Kidney (tissue), 14 donors: ENCODE results near the gene SH3BP4. TPM values are rescaled to one million over a fixed set of nuclear protein-coding genes. Genes with fewer than 3 reads are reported as not detected.

Experiments
- DNase-seq, 5 donors: peaks; one replicate each; pipeline ENCODE4 v3.0.0-alpha.2; 2013 to 2020
- FAIRE-seq: peaks from 2 replicates; lab custom pipeline; 2012; peaks lifted over from hg19 to GRCh38; lab: Jason Lieb, UNC
- H3K27ac ChIP-seq, 2 donors: one replicate each; pipeline ENCODE4 v1.7.0; 2013; ENCODE audit warnings: low read depth in 2 of 2, low read length in 2 of 2, inconsistent platforms in 1 of 2
- H3K27me3 ChIP-seq: one replicate; pipeline ENCODE4 v1.7.1; 2013; ENCODE audit warnings: low read length, inconsistent platforms; ENCODE audit not compliant: control insufficient read depth, insufficient read depth
- H3K36me3 ChIP-seq, 3 donors: one replicate each; pipeline versions ENCODE4 v1.7.0 to v1.7.1; 2013; ENCODE audit warnings: low read length in 3 of 3, control low read depth in 1 of 3, inconsistent platforms in 1 of 3; ENCODE audit not compliant: insufficient read depth in 3 of 3, control insufficient read depth in 2 of 3
- H3K4me1 ChIP-seq, 3 donors: one replicate each; pipeline versions ENCODE4 v1.7.0 to v1.7.1; 2013; ENCODE audit warnings: low read length in 3 of 3, inconsistent platforms in 1 of 3, low read depth in 1 of 3; ENCODE audit not compliant: control insufficient read depth in 2 of 3, insufficient read depth in 2 of 3
- H3K4me3 ChIP-seq, 3 donors: one replicate each; pipeline versions ENCODE4 v1.7.0 to v1.8.1; 2013; ENCODE audit warnings: low read length in 3 of 3, control low read depth in 1 of 3, inconsistent platforms in 1 of 3
- H3K9ac ChIP-seq, 3 donors: one replicate each; pipeline versions ENCODE4 v1.7.0 to v1.7.1; 2013; ENCODE audit warnings: low read length in 3 of 3, control low read depth in 1 of 3, inconsistent platforms in 1 of 3
- H3K9me3 ChIP-seq, 3 donors: one replicate each; pipeline versions ENCODE4 v1.7.0 to v1.7.1; 2013; ENCODE audit warnings: low read length in 3 of 3, control low read depth in 1 of 3, inconsistent platforms in 1 of 3; ENCODE audit not compliant: control insufficient read depth in 2 of 3, insufficient read depth in 1 of 3
- intact Hi-C: fragments of 100-400 bp; cut with DNase I; formaldehyde crosslinking; loops from one replicate; pipeline ENCODE4 v1.11.1; 2022
- polyA plus RNA-seq: library from polyadenylated mRNA; stranded (reverse); fragments of 350-450 nt; fragmentation: Illumina TruSeq; extraction: RNeasy Lipid Tissue Mini Kit (QIAGEN cat#74804); gene quantifications from one replicate; pipeline ENCODE4 v1.2.3, GENCODE V29; 2014; ENCODE audit warnings: low read depth, low replicate concordance; ENCODE audit not compliant: insufficient read depth
- total RNA-seq: library from RNA; stranded (reverse); fragmentation: NEBNext Ultra II Directional; extraction: Animal tissue kit (Norgen Biotek cat#: 25700); gene quantifications from one replicate; pipeline ENCODE4 v1.2.1, GENCODE V29; 2021
- TF ChIP-seq, protein P1 (sequence below): IDR thresholded peaks from 3 replicates; pipeline ENCODE4 v1.5.1; 2012; ENCODE audit warnings: mild to moderate bottlenecking, moderate library complexity, borderline replicate concordance; ENCODE audit not compliant: insufficient read depth; ENCODE audit errors: extremely low read depth
- donor health status: control.
- donor health status: control.
- donor health status: control.
- donor health status: control.
- donor health status: control.
- donor health status: DM: yes; HTN: yes; CAD: no.
- donor health status: Normal renal cell carcinoma (clear cell type).

Gene SH3BP4
- total and polyA plus RNA-seq, 2 donors from 2014 or later = 20.0 to 52.9 TPM

DNA sequence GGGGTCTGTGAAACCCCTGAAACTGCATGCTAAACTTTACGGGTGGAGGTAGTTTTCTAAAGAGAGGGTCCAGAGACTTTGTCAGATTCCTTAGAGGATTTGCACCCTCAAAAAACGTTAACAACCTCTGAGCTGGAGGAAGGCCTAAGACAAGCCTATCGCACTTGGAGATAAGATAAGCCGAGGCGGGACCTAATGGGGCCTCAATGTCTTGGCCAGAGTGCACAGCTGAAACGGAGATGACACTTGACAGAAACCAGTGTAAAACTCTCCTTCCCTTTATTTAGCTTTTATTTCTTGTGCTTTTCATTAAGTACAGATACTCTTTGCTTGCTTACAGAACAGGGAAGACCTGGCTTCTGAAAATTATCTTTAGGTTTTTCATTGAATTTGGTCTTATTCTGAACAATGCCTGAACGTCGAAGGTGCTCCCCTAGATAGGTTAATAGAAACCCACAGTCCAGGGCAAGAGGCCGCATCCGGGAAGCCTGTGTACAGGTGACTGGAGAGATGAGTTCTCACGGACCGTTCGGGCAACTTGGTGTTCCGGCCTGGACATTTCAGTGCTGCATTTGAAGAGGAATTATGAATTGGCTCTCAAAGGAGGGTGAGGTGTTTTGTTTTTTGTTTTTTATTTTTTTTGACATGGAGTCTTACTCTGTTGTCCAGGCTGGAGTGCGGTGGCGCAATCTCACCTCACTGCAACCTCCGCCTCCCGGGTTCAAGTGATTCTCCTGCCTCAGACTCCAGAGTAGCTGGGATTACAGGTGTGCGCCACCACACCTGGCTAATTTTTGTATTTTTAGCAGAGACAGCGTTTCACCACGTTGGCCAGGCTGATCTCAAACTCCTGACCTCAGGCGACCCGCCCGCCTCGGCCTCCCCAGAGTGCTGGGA is 49.7 kb downstream of the SH3BP4 start:
- DNase-seq (peak in 1 of 5 donors; percentile 39), FAIRE-seq (no peak)
- H3K4me3 ChIP-seq = no peak overlapping the region
- H3K27ac ChIP-seq = no peak overlapping the region
- H3K9me3 ChIP-seq = no peaks in the 10 kb centered on the region
- peaks cover 0 to 3% (median 0%) of the 10 kb centered on the region in 3 donors for H3K36me3 ChIP-seq
- intact Hi-C loops = no loop called here
- H3K4me1 ChIP-seq = peaks cover 0 to 20% (median 8%) of the 10 kb centered on the region in 3 donors
- no peaks in the 10 kb centered on the region for H3K27me3 ChIP-seq
- TF ChIP-seq, protein P1, sequence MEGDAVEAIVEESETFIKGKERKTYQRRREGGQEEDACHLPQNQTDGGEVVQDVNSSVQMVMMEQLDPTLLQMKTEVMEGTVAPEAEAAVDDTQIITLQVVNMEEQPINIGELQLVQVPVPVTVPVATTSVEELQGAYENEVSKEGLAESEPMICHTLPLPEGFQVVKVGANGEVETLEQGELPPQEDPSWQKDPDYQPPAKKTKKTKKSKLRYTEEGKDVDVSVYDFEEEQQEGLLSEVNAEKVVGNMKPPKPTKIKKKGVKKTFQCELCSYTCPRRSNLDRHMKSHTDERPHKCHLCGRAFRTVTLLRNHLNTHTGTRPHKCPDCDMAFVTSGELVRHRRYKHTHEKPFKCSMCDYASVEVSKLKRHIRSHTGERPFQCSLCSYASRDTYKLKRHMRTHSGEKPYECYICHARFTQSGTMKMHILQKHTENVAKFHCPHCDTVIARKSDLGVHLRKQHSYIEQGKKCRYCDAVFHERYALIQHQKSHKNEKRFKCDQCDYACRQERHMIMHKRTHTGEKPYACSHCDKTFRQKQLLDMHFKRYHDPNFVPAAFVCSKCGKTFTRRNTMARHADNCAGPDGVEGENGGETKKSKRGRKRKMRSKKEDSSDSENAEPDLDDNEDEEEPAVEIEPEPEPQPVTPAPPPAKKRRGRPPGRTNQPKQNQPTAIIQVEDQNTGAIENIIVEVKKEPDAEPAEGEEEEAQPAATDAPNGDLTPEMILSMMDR = no peak
- H3K9ac ChIP-seq = no peak overlapping the region

DNA sequence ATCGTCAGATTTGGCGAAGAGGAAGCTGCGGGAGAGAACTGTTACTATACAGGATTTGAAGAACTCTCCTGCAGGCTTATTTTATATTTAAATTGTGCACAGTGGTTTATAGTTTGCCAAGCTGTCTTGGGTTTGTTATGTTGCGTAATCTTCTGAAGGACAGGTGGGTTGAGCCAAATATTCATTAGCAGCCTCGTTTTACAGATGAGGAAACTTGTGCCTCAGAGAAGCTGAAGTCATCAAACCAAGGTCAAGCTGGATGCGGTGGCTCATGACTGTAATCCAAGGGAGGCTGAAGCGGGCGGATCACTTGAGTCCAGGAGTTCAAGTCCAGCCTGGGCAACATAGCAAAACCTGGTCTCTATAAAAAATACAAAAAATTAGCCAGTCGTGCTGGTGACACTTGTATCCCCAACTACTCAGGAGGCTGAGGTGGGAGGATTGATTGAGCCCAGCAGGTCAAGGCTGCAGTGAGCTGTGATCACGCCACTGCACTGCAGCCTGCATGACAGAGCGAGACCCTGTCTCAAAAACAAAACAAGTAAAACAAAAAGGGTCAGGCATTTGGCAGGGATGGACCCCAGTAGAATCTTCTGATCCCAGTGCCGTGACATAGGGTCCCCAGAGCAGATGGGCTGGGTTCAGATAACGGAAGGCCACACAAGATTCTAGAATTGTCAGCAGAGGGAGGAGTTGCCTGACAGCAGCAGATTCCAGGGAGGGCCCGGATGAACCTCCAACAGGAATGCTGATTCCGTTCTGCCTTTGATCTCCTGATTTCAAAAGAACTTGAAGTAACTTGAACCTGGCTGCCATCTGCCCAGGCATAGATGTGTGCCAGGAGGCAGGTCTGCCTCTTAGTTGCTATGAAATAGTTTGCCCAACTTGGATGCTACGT is 50.6 kb downstream of the SH3BP4 start:
- H3K9me3 ChIP-seq = no peaks in the 10 kb centered on the region
- H3K4me3 ChIP-seq = no peak overlapping the region
- intact Hi-C loops = no loop called here
- no peaks in the 10 kb centered on the region for H3K27me3 ChIP-seq
- no peaks in the 10 kb centered on the region for H3K36me3 ChIP-seq
- DNase-seq = peak in 2 of 5 donors; percentile 31 to 58
- TF ChIP-seq, protein P1 = no peak
- H3K27ac ChIP-seq = no peak overlapping the region
- FAIRE-seq = no peak
- H3K9ac ChIP-seq = no peak overlapping the region
- H3K4me1 ChIP-seq = peaks cover 0 to 22% (median 13%) of the 10 kb centered on the region in 3 donors

DNA sequence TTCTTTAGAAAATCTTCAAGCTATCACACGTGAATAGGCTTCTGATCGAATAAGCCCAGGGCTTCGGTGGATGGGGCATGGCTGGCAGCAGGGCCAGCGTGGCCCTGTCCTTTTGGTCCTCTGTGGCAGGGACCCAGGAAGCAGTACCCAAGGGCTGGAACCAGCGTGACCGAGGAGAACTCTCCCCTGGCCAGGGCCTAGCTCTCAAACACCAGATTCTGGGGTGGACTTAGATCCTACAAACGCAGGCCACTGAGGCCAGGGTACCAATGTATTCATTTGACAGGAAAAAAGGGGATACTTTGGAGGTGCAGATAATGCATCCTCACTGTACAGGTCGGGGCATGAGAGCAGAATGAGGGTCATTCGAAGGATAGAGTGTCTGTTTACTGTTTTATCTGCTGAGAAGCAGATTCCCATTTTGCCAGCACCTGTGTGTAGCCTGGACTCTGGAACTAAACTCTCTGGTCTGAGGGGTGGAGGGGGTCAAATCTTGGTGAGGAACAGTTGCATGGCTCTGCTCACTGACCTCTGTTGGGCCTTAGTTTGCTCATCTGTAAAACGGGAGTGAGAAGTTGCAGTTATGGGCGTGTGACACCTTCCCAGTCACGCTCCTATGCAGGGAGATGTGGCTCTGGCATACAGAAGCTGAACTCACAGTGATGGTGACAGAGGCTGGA is 51.4 kb downstream of the SH3BP4 start:
- no peaks in the 10 kb centered on the region for H3K36me3 ChIP-seq
- H3K9me3 ChIP-seq = no peaks in the 10 kb centered on the region
- H3K27me3 ChIP-seq = no peaks in the 10 kb centered on the region
- TF ChIP-seq, protein P1 = no peak
- intact Hi-C loops = no loop called here
- H3K4me1 ChIP-seq = peaks cover 0 to 30% (median 13%) of the 10 kb centered on the region in 3 donors
- DNase-seq = peak in 1 of 5 donors; percentile 43
- no peak overlapping the region for H3K9ac ChIP-seq
- no peak overlapping the region for H3K27ac ChIP-seq
- H3K4me3 ChIP-seq = no peak overlapping the region
- FAIRE-seq = no peak
